Activated naive CD4-positive, alpha-beta T cell treated with anti-CD3 and anti-CD28 coated beads, Interleukin-2, amount 50 U/mL, for 24 hours (primary cell): Measurements from ENCODE around the gene ANKS1A.
"Not testable (repeated sequence)": the region's sequence is repeated elsewhere in the genome, so short reads cannot be mapped to it uniquely, and the experiment has no call there.

ENCODE experiments used
- H3K27ac Mint-ChIP-seq: one replicate; pipeline ENCODE4 v1.8.0; 2021; ENCODE audit warnings: mild to moderate bottlenecking, mixed read lengths
- H3K27me3 Mint-ChIP-seq: one replicate; pipeline ENCODE4 v1.8.0; 2021; ENCODE audit warnings: mixed read lengths
- H3K36me3 Mint-ChIP-seq: one replicate; pipeline ENCODE4 v1.8.0; 2021; ENCODE audit warnings: mixed read lengths
- H3K4me1 Mint-ChIP-seq: one replicate; pipeline ENCODE4 v1.8.0; 2021; ENCODE audit warnings: mixed read lengths
- H3K4me3 Mint-ChIP-seq: one replicate; pipeline ENCODE4 v1.8.0; 2021; ENCODE audit warnings: mild to moderate bottlenecking, mixed read lengths
- H3K9me3 Mint-ChIP-seq: one replicate; pipeline ENCODE4 v1.8.0; 2021; ENCODE audit warnings: mixed read lengths

ANKS1A gene

GRCh38 chr6:34979994-34980393 lies 90.9 kb downstream of the ANKS1A start:
- Mint-ChIP-seq H3K27ac (no peak overlapping the region), H3K4me3 (no peak overlapping the region), H3K9me3 (no peaks in the 10 kb centered on the region), H3K27me3 (no peaks in the 10 kb centered on the region), H3K4me1 (no peaks in the 10 kb centered on the region), H3K36me3 (peaks cover 6% of the 10 kb centered on the region)

GRCh38 chr6:34981366-34981765 lies 92.3 kb downstream of the ANKS1A start:
- Mint-ChIP-seq H3K27ac (no peak overlapping the region), H3K4me1 (no peaks in the 10 kb centered on the region), H3K4me3 (no peak overlapping the region), H3K9me3 (no peaks in the 10 kb centered on the region), H3K27me3 (no peaks in the 10 kb centered on the region), H3K36me3 (peaks cover 7% of the 10 kb centered on the region)

- Mint-ChIP-seq H3K27me3 (no peaks in the 10 kb centered on the region), H3K27ac (no peak overlapping the region), H3K4me3 (no peak overlapping the region), H3K36me3 (peaks cover 7% of the 10 kb centered on the region), H3K9me3 (no peaks in the 10 kb centered on the region), H3K4me1 (no peaks in the 10 kb centered on the region)
Measured at GRCh38 chr6:34981951-34982350, 92.9 kb downstream of the ANKS1A start.

GRCh38 chr6:34982424-34982852 lies 93.4 kb downstream of the ANKS1A start:
- Mint-ChIP-seq H3K27me3 (no peaks in the 10 kb centered on the region), H3K4me3 (no peak overlapping the region), H3K36me3 (peaks cover 7% of the 10 kb centered on the region), H3K9me3 (no peaks in the 10 kb centered on the region), H3K27ac (no peak overlapping the region), H3K4me1 (no peaks in the 10 kb centered on the region)

DNA sequence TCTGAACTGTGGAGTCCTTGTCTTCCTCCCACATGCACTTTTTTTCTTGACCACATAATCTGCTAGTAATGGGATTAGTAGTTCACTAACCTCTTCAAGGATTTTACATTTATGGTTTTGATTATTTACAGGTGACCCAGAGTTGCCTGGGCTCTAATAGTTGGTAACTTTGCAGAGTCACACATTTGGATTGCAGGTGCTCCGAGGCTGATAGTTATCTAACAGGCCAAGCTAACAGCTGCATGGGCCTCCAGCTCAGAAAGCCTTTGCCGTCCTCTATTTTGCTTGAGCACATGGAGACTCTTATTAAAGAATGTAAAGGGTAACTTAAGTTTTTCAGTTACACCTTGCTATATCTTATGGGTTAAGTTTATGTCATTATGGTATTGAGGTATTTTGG lies 95.4 kb downstream of the ANKS1A start:
- no peaks in the 10 kb centered on the region for H3K27me3 Mint-ChIP-seq
- no peak overlapping the region for H3K4me3 Mint-ChIP-seq
- no peaks in the 10 kb centered on the region for H3K4me1 Mint-ChIP-seq
- H3K9me3 Mint-ChIP-seq, result no peaks in the 10 kb centered on the region
- H3K36me3 Mint-ChIP-seq, result peaks cover 11% of the 10 kb centered on the region
- no peak overlapping the region for H3K27ac Mint-ChIP-seq

DNA sequence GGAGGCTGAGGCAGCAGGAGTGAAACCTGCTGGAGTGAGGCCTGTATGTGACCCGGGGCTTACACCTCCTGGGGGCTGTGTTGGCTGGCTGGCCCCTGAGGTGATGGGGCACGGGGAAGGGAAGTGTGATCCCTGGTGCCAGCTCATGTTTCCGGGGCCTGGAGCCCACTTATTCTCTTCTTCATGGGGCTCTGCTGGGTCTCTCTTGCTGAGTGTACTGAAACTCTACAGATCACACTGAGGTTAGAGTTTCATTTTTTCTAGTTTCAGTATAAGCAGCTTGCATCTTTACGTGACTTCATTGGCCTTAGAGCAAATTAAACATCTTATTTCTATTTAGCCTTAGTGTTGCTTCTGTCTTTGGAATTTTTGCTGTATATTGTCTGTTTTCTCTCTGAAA lies 96.2 kb downstream of the ANKS1A start:
- Mint-ChIP-seq H3K27ac (no peak overlapping the region), H3K27me3 (no peaks in the 10 kb centered on the region), H3K9me3 (no peaks in the 10 kb centered on the region), H3K4me1 (no peaks in the 10 kb centered on the region), H3K4me3 (no peak overlapping the region), H3K36me3 (peaks cover 15% of the 10 kb centered on the region)

DNA sequence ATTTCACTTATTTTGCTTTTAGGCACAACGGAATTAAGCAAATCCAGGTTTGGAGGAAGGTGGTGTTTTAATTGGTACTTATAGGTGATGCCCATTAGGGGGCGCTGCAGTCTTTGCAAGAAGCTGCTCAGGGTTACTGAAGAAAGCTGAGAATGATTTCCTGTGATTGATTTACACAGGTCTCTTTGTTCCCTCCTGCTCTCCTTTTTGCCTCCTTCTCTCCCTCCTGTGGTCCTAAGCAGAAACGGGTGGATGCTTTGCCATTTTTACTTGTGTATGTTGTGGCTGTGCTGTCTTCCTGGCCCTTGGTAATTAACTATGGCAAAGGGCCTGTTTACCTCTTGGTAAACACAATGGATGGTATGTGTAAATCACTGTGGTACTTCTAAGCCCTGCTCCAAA lies 97.8 kb downstream of the ANKS1A start:
- Mint-ChIP-seq H3K9me3 (no peaks in the 10 kb centered on the region), H3K4me1 (no peaks in the 10 kb centered on the region), H3K36me3 (peaks cover 19% of the 10 kb centered on the region), H3K27me3 (no peaks in the 10 kb centered on the region), H3K27ac (no peak overlapping the region), H3K4me3 (no peak overlapping the region)

- no peaks in the 10 kb centered on the region for H3K27me3 Mint-ChIP-seq
- H3K4me1 Mint-ChIP-seq, result no peaks in the 10 kb centered on the region
- no peaks in the 10 kb centered on the region for H3K9me3 Mint-ChIP-seq
- peaks cover 16% of the 10 kb centered on the region for H3K36me3 Mint-ChIP-seq
- no peak overlapping the region for H3K4me3 Mint-ChIP-seq
- no peak overlapping the region for H3K27ac Mint-ChIP-seq
Measured at GRCh38 chr6:34987506-34987905, 98.5 kb downstream of the ANKS1A start.

- H3K9me3 Mint-ChIP-seq, result no peaks in the 10 kb centered on the region
- H3K27ac Mint-ChIP-seq, result no peak overlapping the region
- H3K27me3 Mint-ChIP-seq, result no peaks in the 10 kb centered on the region
- H3K36me3 Mint-ChIP-seq, result peaks cover 21% of the 10 kb centered on the region
- H3K4me3 Mint-ChIP-seq, result no peak overlapping the region
- no peaks in the 10 kb centered on the region for H3K4me1 Mint-ChIP-seq
Measured at GRCh38 chr6:34990971-34991560, 102.0 kb downstream of the ANKS1A start.

GRCh38 chr6:34992376-34992775 lies 103.3 kb downstream of the ANKS1A start:
- H3K27ac Mint-ChIP-seq, result no peak overlapping the region
- H3K4me1 Mint-ChIP-seq, result no peaks in the 10 kb centered on the region
- no peaks in the 10 kb centered on the region for H3K9me3 Mint-ChIP-seq
- H3K4me3 Mint-ChIP-seq, result no peak overlapping the region
- no peaks in the 10 kb centered on the region for H3K27me3 Mint-ChIP-seq
- peaks cover 20% of the 10 kb centered on the region for H3K36me3 Mint-ChIP-seq

DNA sequence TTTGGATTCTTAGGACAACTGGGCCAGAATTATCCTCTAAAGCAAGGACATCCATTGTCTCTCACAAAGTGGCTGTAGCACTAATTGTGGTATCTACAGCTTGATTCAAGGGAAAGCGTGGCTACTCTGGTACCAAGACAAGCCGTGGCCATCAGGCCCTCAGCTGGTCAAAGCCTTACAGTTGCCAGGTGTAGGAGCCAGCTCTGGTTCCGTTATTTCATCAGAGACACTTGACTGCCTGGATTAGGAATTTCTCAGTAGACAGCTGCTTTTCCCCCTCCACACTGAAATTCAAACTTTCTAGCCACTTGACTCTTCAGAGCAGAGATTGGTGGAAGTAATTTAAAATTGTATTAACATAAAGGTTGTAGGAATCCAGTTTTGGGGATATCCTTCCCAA lies 104.2 kb downstream of the ANKS1A start:
- H3K36me3 Mint-ChIP-seq, result peaks cover 20% of the 10 kb centered on the region
- no peaks in the 10 kb centered on the region for H3K9me3 Mint-ChIP-seq
- no peaks in the 10 kb centered on the region for H3K27me3 Mint-ChIP-seq
- no peak overlapping the region for H3K4me3 Mint-ChIP-seq
- no peaks in the 10 kb centered on the region for H3K4me1 Mint-ChIP-seq
- no peak overlapping the region for H3K27ac Mint-ChIP-seq

GRCh38 chr6:34994693-34995092 lies 105.6 kb downstream of the ANKS1A start:
- no peaks in the 10 kb centered on the region for H3K4me1 Mint-ChIP-seq
- no peaks in the 10 kb centered on the region for H3K9me3 Mint-ChIP-seq
- no peak overlapping the region for H3K27ac Mint-ChIP-seq
- H3K36me3 Mint-ChIP-seq, result peaks cover 18% of the 10 kb centered on the region
- H3K27me3 Mint-ChIP-seq, result no peaks in the 10 kb centered on the region
- H3K4me3 Mint-ChIP-seq, result no peak overlapping the region

DNA sequence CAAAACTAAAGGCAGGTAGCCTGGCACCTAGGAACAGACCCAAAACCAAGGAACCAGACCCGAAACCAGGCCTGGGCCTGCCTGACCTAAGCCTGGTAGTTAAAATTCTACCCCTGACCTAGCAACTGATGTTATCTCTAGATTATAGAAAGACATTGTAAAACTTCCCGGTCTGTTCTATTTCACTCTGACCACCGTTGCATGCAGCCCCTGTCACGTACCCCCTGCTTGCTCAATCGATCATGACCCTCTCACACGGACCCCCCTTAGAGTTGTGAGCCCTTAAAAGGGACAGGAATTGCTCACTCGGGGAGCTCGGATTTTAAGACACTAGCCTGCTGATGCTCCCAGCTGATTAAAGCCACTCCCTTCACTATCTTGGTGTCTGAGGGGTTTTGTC lies 109.4 kb downstream of the ANKS1A start:
- H3K9me3 Mint-ChIP-seq, H3K4me3 Mint-ChIP-seq, H3K4me1 Mint-ChIP-seq, H3K27ac Mint-ChIP-seq, H3K27me3 Mint-ChIP-seq: not testable (repeated sequence)
- peaks cover 12% of the 10 kb centered on the region for H3K36me3 Mint-ChIP-seq

- peaks cover 11% of the 10 kb centered on the region for H3K36me3 Mint-ChIP-seq
- H3K4me1 Mint-ChIP-seq, H3K27me3 Mint-ChIP-seq, H3K4me3 Mint-ChIP-seq, H3K27ac Mint-ChIP-seq, H3K9me3 Mint-ChIP-seq: not testable (repeated sequence)
Measured at GRCh38 chr6:34999153-34999552, 110.1 kb downstream of the ANKS1A start.

- H3K36me3 Mint-ChIP-seq, H3K27ac Mint-ChIP-seq, H3K27me3 Mint-ChIP-seq, H3K9me3 Mint-ChIP-seq, H3K4me3 Mint-ChIP-seq, H3K4me1 Mint-ChIP-seq: not testable (repeated sequence)
Measured at GRCh38 chr6:34999962-35000361, 110.9 kb downstream of the ANKS1A start.

- H3K9me3 Mint-ChIP-seq, H3K4me1 Mint-ChIP-seq, H3K36me3 Mint-ChIP-seq, H3K27ac Mint-ChIP-seq, H3K4me3 Mint-ChIP-seq, H3K27me3 Mint-ChIP-seq: not testable (repeated sequence)
Measured at GRCh38 chr6:35001349-35001748, 112.3 kb downstream of the ANKS1A start.

GRCh38 chr6:35003886-35004530 lies 115.0 kb downstream of the ANKS1A start:
- H3K9me3 Mint-ChIP-seq, H3K4me1 Mint-ChIP-seq, H3K27me3 Mint-ChIP-seq, H3K4me3 Mint-ChIP-seq, H3K27ac Mint-ChIP-seq: not testable (repeated sequence)
- peaks cover 11% of the 10 kb centered on the region for H3K36me3 Mint-ChIP-seq
